HepG2 (cell line): ENCODE results near the gene OXLD1. TPM values are rescaled to one million over a fixed set of nuclear protein-coding genes. Genes with fewer than 3 reads are reported as not detected.

Experiments used
- ATF1 ChIP-seq: IDR thresholded peaks from 2 replicates; pipeline ENCODE4 v1.6.1; 2016; ENCODE audit warnings: mild to moderate bottlenecking, control low read depth
- JUND ChIP-seq: sonication (generic); formaldehyde crosslinking; IDR thresholded peaks from 2 replicates; pipeline ENCODE4 v1.8.0; 2022; ENCODE audit warnings: mild to moderate bottlenecking, missing genetic modification reagents
- KDM2A ChIP-seq: sonication (generic); formaldehyde crosslinking; IDR thresholded peaks from 2 replicates; pipeline ENCODE4 v1.4.0; 2020; ENCODE audit warnings: low read depth, missing genetic modification reagents, borderline replicate concordance
- KLF6 ChIP-seq: IDR thresholded peaks from 2 replicates; pipeline ENCODE4 v1.8.0; 2016; ENCODE audit warnings: missing biosample characterization, missing genetic modification reagents
- MXD3 ChIP-seq: IDR thresholded peaks from 2 replicates; pipeline ENCODE4 v1.6.1; 2016; ENCODE audit warnings: mild to moderate bottlenecking, missing biosample characterization, missing genetic modification reagents
- POLR2A ChIP-seq, 2 experiments: IDR thresholded peaks; 2 replicates each; pipeline ENCODE4 v1.6.1; 2011; ENCODE audit warnings: low read depth in 2 of 2, low read length in 2 of 2, mild to moderate bottlenecking in 1 of 2, moderate library complexity in 1 of 2; ENCODE audit not compliant: insufficient read depth in 1 of 2
- PRDM10 ChIP-seq: sonication (generic); formaldehyde crosslinking; IDR thresholded peaks from 2 replicates; pipeline ENCODE4 v1.4.0; 2020; ENCODE audit warnings: low read depth, missing genetic modification reagents
- RAD51 ChIP-seq: fragments of 450-650 bp; IDR thresholded peaks from 2 replicates; pipeline ENCODE4 v1.6.1; 2016; ENCODE audit warnings: borderline replicate concordance
- RNF2 ChIP-seq: fragments of 450-650 bp; conservative IDR thresholded peaks from 2 replicates; pipeline ENCODE4 v1.6.1; 2016; ENCODE audit warnings: low read depth
- STAT5B ChIP-seq: sonication (generic); formaldehyde crosslinking; IDR thresholded peaks from 2 replicates; pipeline ENCODE4 v1.4.0; 2020; ENCODE audit warnings: missing genetic modification reagents
- SUZ12 ChIP-seq: fragments of 150-350 bp; IDR thresholded peaks from 2 replicates; pipeline ENCODE4 v1.6.1; 2014; ENCODE audit warnings: low read depth, low read length
- ZBTB2 ChIP-seq: sonication (generic); formaldehyde crosslinking; IDR thresholded peaks from 2 replicates; pipeline ENCODE4 v1.8.0; 2022; ENCODE audit warnings: low read depth, missing genetic modification reagents
- ZFP41 ChIP-seq: sonication (generic); formaldehyde crosslinking; IDR thresholded peaks from 2 replicates; pipeline ENCODE4 v1.4.0; 2020; ENCODE audit warnings: mild to moderate bottlenecking, missing genetic modification reagents, borderline replicate concordance
- ZFY ChIP-seq: sonication (generic); formaldehyde crosslinking; IDR thresholded peaks from 2 replicates; pipeline ENCODE4 v1.4.0; 2020; ENCODE audit warnings: missing genetic modification reagents
- ZSCAN9 ChIP-seq: IDR thresholded peaks from 2 replicates; pipeline ENCODE4 v1.6.1; 2016; ENCODE audit warnings: borderline replicate concordance
- polyA plus RNA-seq, 8 experiments: library from polyadenylated mRNA; depleted of rRNA in 3 of 8; stranded (reverse) in 7 of 8; unstranded in 1 of 8; fragments of >200 nt; fragmentation: Illumina TruSeq in 4 of 8; extraction: Trizol in 4 of 8; gene quantifications; 2 replicates each; pipeline versions ENCODE4 v1.2.1 to v1.2.3, GENCODE V29; 2011 to 2016; ENCODE audit warnings: low read depth in 4 of 8, missing spikeins in 1 of 8, mixed read lengths in 1 of 8; ENCODE audit not compliant: insufficient read depth in 1 of 8
- total RNA-seq, 5 experiments: library from RNA; depleted of rRNA; stranded (reverse); fragments of >200 nt; fragmentation: Illumina TruSeq; extraction: Trizol; gene quantifications; 2 replicates each; pipeline ENCODE4 v1.2.3, GENCODE V29; 2016; ENCODE audit warnings: low read depth in 1 of 5
- TF ChIP-seq, protein P1 (sequence below): sonication (generic); formaldehyde crosslinking; IDR thresholded peaks from 2 replicates; pipeline ENCODE4 v1.5.1; 2020; ENCODE audit warnings: missing genetic modification reagents, mild to moderate bottlenecking, borderline replicate concordance
- TF ChIP-seq, protein P2 (sequence below): sonication (generic); formaldehyde crosslinking; IDR thresholded peaks from 2 replicates; pipeline ENCODE4 v1.4.0; 2020; ENCODE audit warnings: mild to moderate bottlenecking, missing genetic modification reagents, borderline replicate concordance

Gene OXLD1
- total and polyA plus RNA-seq, 2 of the 13 experiments (the other 11 are each of a cell fraction or from before 2014, with no cell fraction given) = 27.1 to 37.5 TPM

- peak; percentile 60 for TF ChIP-seq ZBTB2
- TF ChIP-seq ZFP41 (CRISPR knock-in tag) = no peak
- no peak for TF ChIP-seq RAD51
- TF ChIP-seq RNF2 = no peak
- TF ChIP-seq KLF6 (CRISPR knock-in tag) = peak; percentile 85; the same call in 1 of the 2 replicates
- peak; percentile 76 for TF ChIP-seq KDM2A (CRISPR knock-in tag)
- TF ChIP-seq, protein P1, sequence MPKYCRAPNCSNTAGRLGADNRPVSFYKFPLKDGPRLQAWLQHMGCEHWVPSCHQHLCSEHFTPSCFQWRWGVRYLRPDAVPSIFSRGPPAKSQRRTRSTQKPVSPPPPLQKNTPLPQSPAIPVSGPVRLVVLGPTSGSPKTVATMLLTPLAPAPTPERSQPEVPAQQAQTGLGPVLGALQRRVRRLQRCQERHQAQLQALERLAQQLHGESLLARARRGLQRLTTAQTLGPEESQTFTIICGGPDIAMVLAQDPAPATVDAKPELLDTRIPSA (CRISPR knock-in tag) = peak; percentile 70; the same call in 1 of the 2 replicates
- TF ChIP-seq SUZ12 = no peak
- TF ChIP-seq POLR2A (IDR thresholded peaks at IDR 0.05; ENCODE audit: insufficient read depth in 1 of 2, low read depth in 2 of 2, low read length in 2 of 2) = peak in 1 of 2 experiments; percentile 61; a peak in 1 of 4 replicates
- peak; percentile 26; the same call in 1 of the 2 replicates for TF ChIP-seq STAT5B
- TF ChIP-seq, protein P2, sequence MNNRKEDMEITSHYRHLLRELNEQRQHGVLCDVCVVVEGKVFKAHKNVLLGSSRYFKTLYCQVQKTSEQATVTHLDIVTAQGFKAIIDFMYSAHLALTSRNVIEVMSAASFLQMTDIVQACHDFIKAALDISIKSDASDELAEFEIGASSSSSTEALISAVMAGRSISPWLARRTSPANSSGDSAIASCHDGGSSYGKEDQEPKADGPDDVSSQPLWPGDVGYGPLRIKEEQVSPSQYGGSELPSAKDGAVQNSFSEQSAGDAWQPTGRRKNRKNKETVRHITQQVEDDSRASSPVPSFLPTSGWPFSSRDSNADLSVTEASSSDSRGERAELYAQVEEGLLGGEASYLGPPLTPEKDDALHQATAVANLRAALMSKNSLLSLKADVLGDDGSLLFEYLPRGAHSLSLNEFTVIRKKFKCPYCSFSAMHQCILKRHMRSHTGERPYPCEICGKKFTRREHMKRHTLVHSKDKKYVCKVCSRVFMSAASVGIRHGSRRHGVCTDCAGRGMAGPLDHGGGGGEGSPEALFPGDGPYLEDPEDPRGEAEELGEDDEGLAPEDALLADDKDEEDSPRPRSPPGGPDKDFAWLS (CRISPR knock-in tag) = peak; percentile 100
- peak; percentile 37; the same call in 1 of the 2 replicates for TF ChIP-seq MXD3 (CRISPR knock-in tag)
- peak; percentile 5; the same call in 1 of the 2 replicates for TF ChIP-seq JUND
- no peak for TF ChIP-seq ATF1 (CRISPR knock-in tag)
- peak; percentile 90 for TF ChIP-seq ZFY (CRISPR knock-in tag)
- TF ChIP-seq PRDM10 (CRISPR knock-in tag) = peak; percentile 8; the same call in 1 of the 2 replicates
- TF ChIP-seq ZSCAN9 (CRISPR knock-in tag) = peak; percentile 36
Observed at GRCh38 chr17:81713556-81714411, 47.4 kb upstream of the OXLD1 start (continued).
